ENCODE data around the gene ZNF598. TPM values are rescaled to one million over a fixed set of nuclear protein-coding genes. Genes with fewer than 3 reads are reported as not detected.

Gene ZNF598
- total RNA-seq, 4 donors from 2014 or later: 28.5 to 43.0 (median 34.6) TPM

GRCh38 chr16:2040041-2040786 lies 30.6 kb upstream of the ZNF598 start:
- 94% methylated on average over 3 of the region's 24 CpGs; no CpG with 5 or more reads in 1 of the 2 donors for WGBS, 2 donors (ENCODE audit: low coverage in 1 of 2)
- TF ChIP-seq POLR2A (IDR thresholded peaks at IDR 0.05): no peak
- no peak for TF ChIP-seq POLR2AphosphoS5 (IDR thresholded peaks at IDR 0.05)
- no peak for TF ChIP-seq EP300 (IDR thresholded peaks at IDR 0.05)
- peaks cover 0 to 44% of the 10 kb centered on the region in 2 donors for H3K36me3 ChIP-seq
- peak overlapping the region in 3 of 4 donors; percentile 90 to 92 (median 92) for H3K27ac ChIP-seq
- H3K9me3 ChIP-seq: no peaks in the 10 kb centered on the region
- ATAC-seq: no peak
- H3K4me3 ChIP-seq: no peak overlapping the region
- H3K27me3 ChIP-seq: no peaks in the 10 kb centered on the region
- peaks cover 0 to 93% (median 69%) of the 10 kb centered on the region in 3 donors for H3K4me1 ChIP-seq

GRCh38 chr16:2039274-2040031 lies 29.8 kb upstream of the ZNF598 start:
- peak overlapping the region; percentile 2 to 92 (median 91) for H3K27ac ChIP-seq
- H3K4me3 ChIP-seq: peak overlapping the region in 1 of 2 donors; percentile 30
- ATAC-seq: peak; percentile 65
- H3K36me3 ChIP-seq: peaks cover 0 to 41% of the 10 kb centered on the region in 2 donors
- WGBS, 2 donors (ENCODE audit: low coverage in 1 of 2): 48 to 55% methylated on average over 6 to 7 of the region's 29 CpGs
- no peaks in the 10 kb centered on the region for H3K27me3 ChIP-seq
- H3K9me3 ChIP-seq: no peaks in the 10 kb centered on the region
- H3K4me1 ChIP-seq: peaks cover 0 to 93% (median 76%) of the 10 kb centered on the region in 3 donors
- peak; percentile 23 for TF ChIP-seq POLR2AphosphoS5 (IDR thresholded peaks at IDR 0.05)
- TF ChIP-seq CTCF (IDR thresholded peaks at IDR 0.05): no peak

DNA sequence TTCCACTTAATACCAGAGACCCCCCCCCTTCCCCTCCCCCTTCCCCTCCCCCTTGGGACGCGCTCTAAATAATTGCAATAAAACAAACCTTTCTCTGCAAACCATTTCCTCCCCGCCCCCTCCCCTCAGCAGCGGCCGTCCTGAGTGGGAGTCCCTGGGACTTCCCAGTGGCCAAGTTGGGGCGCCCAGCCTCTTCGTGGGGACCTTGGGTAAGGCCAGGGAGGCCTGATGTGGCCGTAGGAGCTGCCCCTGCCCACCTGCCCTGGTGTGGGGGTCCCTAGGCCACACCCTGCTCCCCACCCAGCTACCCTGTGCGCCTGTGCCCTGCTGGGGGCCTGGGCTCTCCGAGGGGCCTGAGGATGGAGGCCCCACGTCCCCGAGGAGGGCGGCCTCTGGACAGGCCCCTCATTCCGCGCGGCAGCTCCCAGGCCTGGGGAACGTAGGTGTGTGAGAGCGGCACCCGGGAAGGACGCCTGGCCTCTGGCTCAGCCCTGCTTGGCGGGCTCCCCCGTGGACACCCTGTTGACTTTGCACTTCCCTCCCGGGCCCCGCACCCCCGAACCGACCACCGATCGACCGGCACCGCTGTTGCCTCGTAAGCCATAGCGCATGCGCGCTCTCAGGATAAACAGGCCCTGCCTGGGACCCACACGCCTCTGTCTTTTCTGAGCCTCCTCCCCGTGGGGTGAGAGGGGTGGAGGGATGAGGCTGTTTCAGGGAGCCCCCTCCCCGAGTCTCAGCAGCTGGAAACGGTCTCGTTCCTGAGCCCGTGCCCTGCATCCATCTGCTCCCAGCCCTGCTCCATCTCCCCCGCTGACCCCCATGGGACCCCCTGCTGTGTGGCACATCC lies 29.0 kb upstream of the ZNF598 start:
- Histone ChIP-seq H3K4me1 (peaks cover 0 to 92% (median 78%) of the 10 kb centered on the region in 3 donors), H3K36me3 (peaks cover 0 to 33% of the 10 kb centered on the region in 2 donors), H3K27ac (peak overlapping the region; percentile 2 to 92 (median 91)), H3K9me3 (no peaks in the 10 kb centered on the region), H3K4me3 (peak overlapping the region in 1 of 2 donors; percentile 30), H3K27me3 (no peaks in the 10 kb centered on the region)
- ATAC-seq: no peak
- 37 to 71% methylated on average over 4 to 5 of the region's 41 CpGs for WGBS, 2 donors (ENCODE audit: low coverage in 1 of 2)
- TF ChIP-seq POLR2A (IDR thresholded peaks at IDR 0.05): no peak
- TF ChIP-seq POLR2AphosphoS5 (IDR thresholded peaks at IDR 0.05): no peak
- TF ChIP-seq CTCF (IDR thresholded peaks at IDR 0.05): no peak
- no peak for TF ChIP-seq EP300 (IDR thresholded peaks at IDR 0.05)

DNA sequence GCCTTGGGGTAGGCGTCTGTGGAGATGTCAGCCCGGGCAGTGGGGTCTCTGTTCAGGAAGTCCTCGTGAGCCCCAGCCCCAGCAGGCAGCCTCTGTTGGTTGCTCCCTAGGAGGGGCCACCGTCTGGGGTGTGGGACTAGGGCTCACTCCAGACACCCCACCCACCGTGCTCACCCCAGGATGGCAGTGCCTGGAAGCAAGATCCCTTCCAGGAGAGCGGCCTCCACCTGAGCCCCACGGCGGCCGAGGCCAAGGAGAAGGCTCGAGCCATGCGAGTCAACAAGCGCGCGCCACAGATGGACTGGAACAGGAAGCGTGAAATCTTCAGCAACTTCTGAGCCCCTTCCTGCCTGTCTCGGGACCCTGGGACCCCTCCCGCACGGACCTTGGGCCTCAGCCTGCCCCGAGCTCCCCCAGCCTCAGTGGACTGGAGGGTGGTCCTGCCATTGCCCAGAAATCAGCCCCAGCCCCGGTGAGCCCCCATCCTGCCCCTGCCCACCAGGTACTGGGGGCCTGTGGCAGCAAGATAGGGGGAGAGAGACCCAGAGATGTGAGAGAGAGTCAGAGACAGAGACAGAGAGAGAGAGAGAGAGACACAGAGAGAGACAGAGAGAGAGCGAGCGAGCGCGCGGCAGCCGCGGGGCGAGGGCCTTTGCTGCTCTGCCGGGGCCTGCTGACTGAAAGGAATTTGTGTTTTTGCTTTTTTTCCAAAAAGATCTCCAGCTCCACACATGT lies 28.2 kb upstream of the ZNF598 start:
- peaks cover 0 to 26% of the 10 kb centered on the region in 2 donors for H3K36me3 ChIP-seq
- no peak for ATAC-seq
- no peaks in the 10 kb centered on the region for H3K9me3 ChIP-seq
- 50 to 76% methylated on average over 1 to 13 of the region's 29 CpGs for WGBS, 2 donors (ENCODE audit: low coverage in 1 of 2)
- H3K27me3 ChIP-seq: no peaks in the 10 kb centered on the region
- H3K27ac ChIP-seq: peak overlapping the region in 3 of 4 donors; percentile 90 to 92 (median 92)
- no peak overlapping the region for H3K4me3 ChIP-seq
- TF ChIP-seq POLR2A (IDR thresholded peaks at IDR 0.05) (no peak), EP300 (IDR thresholded peaks at IDR 0.05) (no peak), CTCF (IDR thresholded peaks at IDR 0.05) (no peak), POLR2AphosphoS5 (IDR thresholded peaks at IDR 0.05) (no peak)
- H3K4me1 ChIP-seq: peaks cover 0 to 92% (median 75%) of the 10 kb centered on the region in 3 donors
